ENCODE measurements around the gene PMPCA. TPM values are rescaled to one million over a fixed set of nuclear protein-coding genes. Genes with fewer than 3 reads are reported as not detected.

The PMPCA gene
- total and polyA plus RNA-seq, 2 of the 13 experiments (the other 11 are each of a cell fraction or from before 2014, with no cell fraction given), result 70.2 to 88.4 TPM

DNA sequence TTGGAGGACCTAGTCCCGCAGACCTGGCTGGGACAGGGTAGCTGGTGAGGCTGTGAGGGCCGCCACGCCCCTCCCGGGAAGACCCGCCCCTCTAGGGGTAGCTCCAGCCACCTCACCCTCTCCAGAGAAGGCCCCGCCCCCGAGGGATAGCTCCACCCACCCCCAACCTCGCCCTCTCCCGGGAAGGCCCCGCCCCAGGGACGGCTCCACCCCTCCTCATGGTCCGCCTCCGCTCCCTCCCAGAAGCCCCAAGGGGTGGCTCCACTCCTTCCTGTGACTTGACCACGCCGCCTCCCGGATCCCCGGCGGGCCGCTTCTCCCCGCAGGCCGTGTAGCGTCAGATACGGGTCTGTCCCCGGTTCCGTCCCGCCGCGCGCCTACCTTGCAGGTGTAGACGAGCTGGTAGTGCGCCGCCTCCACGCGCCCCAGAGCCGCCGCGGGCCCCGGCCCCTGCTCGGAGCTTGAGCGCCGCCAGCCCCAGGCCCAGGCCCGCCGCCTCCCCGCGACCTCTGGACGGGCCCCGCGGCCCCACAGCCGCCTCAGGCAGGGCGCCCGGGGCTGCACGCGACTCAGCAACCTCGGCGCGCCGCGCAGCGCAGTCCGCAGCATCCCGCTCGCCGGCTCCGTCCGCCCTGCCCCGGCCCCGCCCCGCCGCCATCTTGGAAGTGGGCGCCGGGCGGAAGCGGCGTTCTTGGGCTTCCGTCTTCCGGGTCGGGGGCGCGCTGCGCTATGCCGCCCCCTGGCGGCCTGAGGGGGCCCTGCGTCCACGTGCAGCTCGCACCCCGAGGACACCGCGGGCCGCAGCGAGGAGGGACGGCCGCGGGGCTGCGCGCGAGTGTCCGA, 47.1 kb upstream of the PMPCA start, which contains the start of gene DNLZ (continued):
- TF ChIP-seq SNAPC5 (CRISPR knock-in tag; IDR thresholded peaks at IDR 0.05; ENCODE audit: borderline replicate concordance) (peak; percentile 52; the same call in 1 of the 2 replicates), KAT2B (IDR thresholded peaks at IDR 0.05; ENCODE audit: borderline replicate concordance, low read depth, low read length) (no peak), CHD2 (IDR thresholded peaks at IDR 0.05; ENCODE audit: low read depth, low read length) (no peak), SAFB2 (CRISPR knock-in tag; IDR thresholded peaks at IDR 0.05; ENCODE audit: borderline replicate concordance, low read depth) (peak; percentile 89), REXO4 (CRISPR knock-in tag; IDR thresholded peaks at IDR 0.05; ENCODE audit: borderline replicate concordance) (peak; percentile 88), SMAD3 (CRISPR knock-in tag; IDR thresholded peaks at IDR 0.05) (no peak), KAT8 (CRISPR knock-in tag; IDR thresholded peaks at IDR 0.05) (peak; percentile 89), JDP2 (CRISPR knock-in tag; IDR thresholded peaks at IDR 0.05; ENCODE audit: borderline replicate concordance) (peak; percentile 64; the same call in 1 of the 2 replicates), KLF16 (CRISPR knock-in tag; IDR thresholded peaks at IDR 0.05) (peak in 1 of 2 experiments; percentile 67; a peak in 1 of 4 replicates), BHLHE40 (IDR thresholded peaks at IDR 0.05; ENCODE audit: low read length) (peak; percentile 94), PHB2 (IDR thresholded peaks at IDR 0.05; ENCODE audit: partially characterized antibody) (no peak), REPIN1 (CRISPR knock-in tag; IDR thresholded peaks at IDR 0.05; ENCODE audit: borderline replicate concordance, low read depth) (peak; percentile 92), FIP1L1 (IDR thresholded peaks at IDR 0.05; ENCODE audit: borderline replicate concordance, insufficient read depth, low read depth, low read length) (no peak), HOXA7 (CRISPR knock-in tag; IDR thresholded peaks at IDR 0.05) (0 out of 2 replicates have a peak, but pooled peaks have one; percentile 71), ZFYVE20 (CRISPR knock-in tag; IDR thresholded peaks at IDR 0.05; ENCODE audit: borderline replicate concordance, low read depth) (0 out of 2 replicates have a peak, but pooled peaks have one; percentile 58)
- TF ChIP-seq, protein P1, sequence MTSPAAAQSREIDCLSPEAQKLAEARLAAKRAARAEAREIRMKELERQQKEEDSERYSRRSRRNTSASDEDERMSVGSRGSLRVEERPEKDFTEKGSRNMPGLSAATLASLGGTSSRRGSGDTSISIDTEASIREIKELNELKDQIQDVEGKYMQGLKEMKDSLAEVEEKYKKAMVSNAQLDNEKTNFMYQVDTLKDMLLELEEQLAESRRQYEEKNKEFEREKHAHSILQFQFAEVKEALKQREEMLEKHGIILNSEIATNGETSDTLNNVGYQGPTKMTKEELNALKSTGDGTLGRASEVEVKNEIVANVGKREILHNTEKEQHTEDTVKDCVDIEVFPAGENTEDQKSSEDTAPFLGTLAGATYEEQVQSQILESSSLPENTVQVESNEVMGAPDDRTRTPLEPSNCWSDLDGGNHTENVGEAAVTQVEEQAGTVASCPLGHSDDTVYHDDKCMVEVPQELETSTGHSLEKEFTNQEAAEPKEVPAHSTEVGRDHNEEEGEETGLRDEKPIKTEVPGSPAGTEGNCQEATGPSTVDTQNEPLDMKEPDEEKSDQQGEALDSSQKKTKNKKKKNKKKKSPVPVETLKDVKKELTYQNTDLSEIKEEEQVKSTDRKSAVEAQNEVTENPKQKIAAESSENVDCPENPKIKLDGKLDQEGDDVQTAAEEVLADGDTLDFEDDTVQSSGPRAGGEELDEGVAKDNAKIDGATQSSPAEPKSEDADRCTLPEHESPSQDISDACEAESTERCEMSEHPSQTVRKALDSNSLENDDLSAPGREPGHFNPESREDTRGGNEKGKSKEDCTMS (CRISPR knock-in tag; conservative IDR thresholded peaks at IDR 0.05), result no peak
- TF ChIP-seq, protein P2, sequence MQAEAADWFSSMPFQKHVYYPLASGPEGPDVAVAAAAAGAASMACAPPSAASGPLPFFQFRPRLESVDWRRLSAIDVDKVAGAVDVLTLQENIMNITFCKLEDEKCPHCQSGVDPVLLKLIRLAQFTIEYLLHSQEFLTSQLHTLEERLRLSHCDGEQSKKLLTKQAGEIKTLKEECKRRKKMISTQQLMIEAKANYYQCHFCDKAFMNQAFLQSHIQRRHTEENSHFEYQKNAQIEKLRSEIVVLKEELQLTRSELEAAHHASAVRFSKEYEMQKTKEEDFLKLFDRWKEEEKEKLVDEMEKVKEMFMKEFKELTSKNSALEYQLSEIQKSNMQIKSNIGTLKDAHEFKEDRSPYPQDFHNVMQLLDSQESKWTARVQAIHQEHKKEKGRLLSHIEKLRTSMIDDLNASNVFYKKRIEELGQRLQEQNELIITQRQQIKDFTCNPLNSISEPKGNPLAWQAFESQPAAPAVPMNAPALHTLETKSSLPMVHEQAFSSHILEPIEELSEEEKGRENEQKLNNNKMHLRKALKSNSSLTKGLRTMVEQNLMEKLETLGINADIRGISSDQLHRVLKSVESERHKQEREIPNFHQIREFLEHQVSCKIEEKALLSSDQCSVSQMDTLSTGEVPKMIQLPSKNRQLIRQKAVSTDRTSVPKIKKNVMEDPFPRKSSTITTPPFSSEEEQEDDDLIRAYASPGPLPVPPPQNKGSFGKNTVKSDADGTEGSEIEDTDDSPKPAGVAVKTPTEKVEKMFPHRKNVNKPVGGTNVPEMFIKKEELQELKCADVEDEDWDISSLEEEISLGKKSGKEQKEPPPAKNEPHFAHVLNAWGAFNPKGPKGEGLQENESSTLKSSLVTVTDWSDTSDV (CRISPR knock-in tag; IDR thresholded peaks at IDR 0.05), result peak; percentile 73; the same call in 1 of the 2 replicates
- TF ChIP-seq, protein P3, sequence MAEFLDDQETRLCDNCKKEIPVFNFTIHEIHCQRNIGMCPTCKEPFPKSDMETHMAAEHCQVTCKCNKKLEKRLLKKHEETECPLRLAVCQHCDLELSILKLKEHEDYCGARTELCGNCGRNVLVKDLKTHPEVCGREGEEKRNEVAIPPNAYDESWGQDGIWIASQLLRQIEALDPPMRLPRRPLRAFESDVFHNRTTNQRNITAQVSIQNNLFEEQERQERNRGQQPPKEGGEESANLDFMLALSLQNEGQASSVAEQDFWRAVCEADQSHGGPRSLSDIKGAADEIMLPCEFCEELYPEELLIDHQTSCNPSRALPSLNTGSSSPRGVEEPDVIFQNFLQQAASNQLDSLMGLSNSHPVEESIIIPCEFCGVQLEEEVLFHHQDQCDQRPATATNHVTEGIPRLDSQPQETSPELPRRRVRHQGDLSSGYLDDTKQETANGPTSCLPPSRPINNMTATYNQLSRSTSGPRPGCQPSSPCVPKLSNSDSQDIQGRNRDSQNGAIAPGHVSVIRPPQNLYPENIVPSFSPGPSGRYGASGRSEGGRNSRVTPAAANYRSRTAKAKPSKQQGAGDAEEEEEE (CRISPR knock-in tag; IDR thresholded peaks at IDR 0.05; ENCODE audit: borderline replicate concordance), result no peak

Data from HepG2 (cell line).